ENCODE results near the gene KLF11.

KLF11 gene

DNA sequence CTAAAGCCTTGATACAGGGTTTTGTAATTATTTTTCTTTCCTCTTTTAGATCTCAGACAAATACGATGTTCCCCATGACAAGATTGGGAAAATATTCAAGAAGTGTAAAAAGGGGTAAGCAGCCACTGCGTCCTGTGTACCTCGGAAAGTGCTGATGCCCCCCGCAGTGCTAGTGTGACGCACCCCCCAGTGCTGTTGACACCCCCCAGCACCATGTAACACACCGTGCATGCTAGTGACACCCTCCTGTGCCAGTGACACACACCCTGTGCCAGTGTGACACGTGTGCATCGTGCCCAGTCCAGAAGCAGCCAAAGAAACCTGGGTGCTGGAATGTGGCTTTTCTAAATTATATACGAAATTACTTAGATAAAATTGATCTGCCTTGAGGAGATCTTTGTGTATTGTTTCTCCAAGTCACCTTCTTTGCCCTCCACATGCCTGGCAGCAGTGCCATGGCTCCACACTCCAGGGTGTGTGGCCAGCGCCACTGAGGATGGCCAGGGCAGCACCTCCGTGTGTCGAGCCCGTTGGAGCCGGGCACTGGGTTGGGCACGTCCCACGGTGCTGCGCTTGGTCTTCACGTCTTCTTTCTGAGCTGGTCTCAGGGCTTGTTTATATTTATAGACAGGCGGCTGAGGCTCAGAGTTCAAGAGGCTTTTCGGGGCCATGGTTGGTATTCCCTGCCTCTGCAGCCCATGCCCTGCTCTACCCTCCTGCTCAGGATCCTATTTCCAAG, 44.3 kb upstream of the KLF11 start:
- no peaks in the 10 kb centered on the region for H3K9me3 ChIP-seq (ENCODE audit: severe bottlenecking)
- no peaks in the 10 kb centered on the region for H3K27me3 ChIP-seq (ENCODE audit: insufficient read depth, low read depth, severe bottlenecking)
- peaks cover 77% of the 10 kb centered on the region for H3K36me3 ChIP-seq
- no peak overlapping the region for H3K4me3 ChIP-seq (ENCODE audit: low read depth, low read length)
- H3K27ac ChIP-seq, result no peak overlapping the region
- TF ChIP-seq, protein P1, sequence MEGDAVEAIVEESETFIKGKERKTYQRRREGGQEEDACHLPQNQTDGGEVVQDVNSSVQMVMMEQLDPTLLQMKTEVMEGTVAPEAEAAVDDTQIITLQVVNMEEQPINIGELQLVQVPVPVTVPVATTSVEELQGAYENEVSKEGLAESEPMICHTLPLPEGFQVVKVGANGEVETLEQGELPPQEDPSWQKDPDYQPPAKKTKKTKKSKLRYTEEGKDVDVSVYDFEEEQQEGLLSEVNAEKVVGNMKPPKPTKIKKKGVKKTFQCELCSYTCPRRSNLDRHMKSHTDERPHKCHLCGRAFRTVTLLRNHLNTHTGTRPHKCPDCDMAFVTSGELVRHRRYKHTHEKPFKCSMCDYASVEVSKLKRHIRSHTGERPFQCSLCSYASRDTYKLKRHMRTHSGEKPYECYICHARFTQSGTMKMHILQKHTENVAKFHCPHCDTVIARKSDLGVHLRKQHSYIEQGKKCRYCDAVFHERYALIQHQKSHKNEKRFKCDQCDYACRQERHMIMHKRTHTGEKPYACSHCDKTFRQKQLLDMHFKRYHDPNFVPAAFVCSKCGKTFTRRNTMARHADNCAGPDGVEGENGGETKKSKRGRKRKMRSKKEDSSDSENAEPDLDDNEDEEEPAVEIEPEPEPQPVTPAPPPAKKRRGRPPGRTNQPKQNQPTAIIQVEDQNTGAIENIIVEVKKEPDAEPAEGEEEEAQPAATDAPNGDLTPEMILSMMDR (IDR thresholded peaks at IDR 0.05; ENCODE audit: low read depth, low read length), result no peak
- no peak for DNase-seq

DNA sequence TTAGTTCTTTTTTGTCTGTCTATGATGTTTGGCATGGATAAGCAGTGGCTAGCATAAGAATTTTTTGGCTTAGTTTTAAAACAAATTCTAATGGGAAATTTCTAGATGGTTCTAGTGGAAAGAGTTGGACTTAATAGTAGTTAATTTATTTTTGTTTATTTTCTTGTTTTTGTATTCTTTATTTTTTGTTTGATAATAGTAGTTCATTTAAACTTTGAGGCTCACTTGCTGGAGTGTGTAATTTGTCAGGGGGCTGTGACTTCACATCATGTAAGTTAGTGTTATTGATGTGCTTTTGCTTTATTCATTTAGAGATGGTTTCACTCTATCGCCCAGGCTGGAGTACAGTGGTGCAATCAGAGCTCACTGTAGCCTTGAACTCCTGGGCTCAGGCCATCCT, 43.7 kb upstream of the KLF11 start:
- Histone ChIP-seq H3K36me3 (peaks cover 73% of the 10 kb centered on the region), H3K4me3 (ENCODE audit: low read depth, low read length) (no peak overlapping the region), H3K27me3 (ENCODE audit: insufficient read depth, low read depth, severe bottlenecking) (no peaks in the 10 kb centered on the region), H3K9me3 (ENCODE audit: severe bottlenecking) (no peaks in the 10 kb centered on the region), H3K27ac (no peak overlapping the region)
- DNase-seq, result no peak
- TF ChIP-seq, protein P1 (IDR thresholded peaks at IDR 0.05; ENCODE audit: low read depth, low read length), result no peak

DNA sequence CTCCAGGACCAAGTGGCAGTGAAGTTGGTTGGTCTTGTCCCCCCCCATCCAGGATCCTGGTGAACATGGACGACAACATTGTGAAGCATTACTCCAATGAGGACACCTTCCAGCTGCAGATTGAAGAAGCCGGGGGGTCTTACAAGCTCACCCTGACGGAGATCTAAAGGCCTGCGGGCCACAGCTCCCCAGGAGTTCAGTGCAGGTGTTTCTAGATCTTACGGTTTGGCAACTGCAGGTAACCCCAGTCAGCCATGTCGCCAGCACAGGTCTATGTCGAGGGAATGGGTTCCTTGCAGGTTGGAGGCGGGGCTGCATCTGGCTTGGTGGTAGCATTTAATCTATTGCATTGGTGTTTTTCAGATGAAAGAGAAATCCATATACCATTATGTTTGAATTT, 42.8 kb upstream of the KLF11 start:
- Histone ChIP-seq H3K27ac (no peak overlapping the region), H3K27me3 (ENCODE audit: insufficient read depth, low read depth, severe bottlenecking) (no peaks in the 10 kb centered on the region), H3K9me3 (ENCODE audit: severe bottlenecking) (no peaks in the 10 kb centered on the region), H3K4me3 (ENCODE audit: low read depth, low read length) (no peak overlapping the region), H3K36me3 (peaks cover 67% of the 10 kb centered on the region)
- DNase-seq, result no peak
- TF ChIP-seq, protein P1 (IDR thresholded peaks at IDR 0.05; ENCODE audit: low read depth, low read length), result no peak

DNA sequence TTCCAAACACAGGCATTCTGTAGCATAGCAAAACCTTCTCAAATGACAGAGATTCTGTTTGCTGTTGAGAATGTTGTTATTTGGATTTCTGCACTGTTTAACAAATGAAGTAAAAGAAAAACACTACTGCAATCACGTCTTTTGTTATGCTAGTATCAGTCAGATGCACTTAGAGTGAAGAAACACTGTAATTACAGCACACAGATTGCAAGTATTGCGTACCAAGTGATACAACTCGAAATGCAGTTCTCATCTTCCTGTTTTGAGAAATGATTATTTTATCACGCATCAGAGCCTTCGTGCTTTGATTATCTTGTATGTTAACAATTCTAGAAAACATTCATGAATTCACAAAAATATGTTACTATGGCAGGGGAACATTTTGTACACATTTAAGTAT, 41.8 kb upstream of the KLF11 start:
- Histone ChIP-seq H3K36me3 (peaks cover 61% of the 10 kb centered on the region), H3K27me3 (ENCODE audit: insufficient read depth, low read depth, severe bottlenecking) (no peaks in the 10 kb centered on the region), H3K9me3 (ENCODE audit: severe bottlenecking) (no peaks in the 10 kb centered on the region), H3K27ac (no peak overlapping the region), H3K4me3 (ENCODE audit: low read depth, low read length) (no peak overlapping the region)
- TF ChIP-seq, protein P1 (IDR thresholded peaks at IDR 0.05; ENCODE audit: low read depth, low read length), result no peak
- DNase-seq, result no peak

DNA sequence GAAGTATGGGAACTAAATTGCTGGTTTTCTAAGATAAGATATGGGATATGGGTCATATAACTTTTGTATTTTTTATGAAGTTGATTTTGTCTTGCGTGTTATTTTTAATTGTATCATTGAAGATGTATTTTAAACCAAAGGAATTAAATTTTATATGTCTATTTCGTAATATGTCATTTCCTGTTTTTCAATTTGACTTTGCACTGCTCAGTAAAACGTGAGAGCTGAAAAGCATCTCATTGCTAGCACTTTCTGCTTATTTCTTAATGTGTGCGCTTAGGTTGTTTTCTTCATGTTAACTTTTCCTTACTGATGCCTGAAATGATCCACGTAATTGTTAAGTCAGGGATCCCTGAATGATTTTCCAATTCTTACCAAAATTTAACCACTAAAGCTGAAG, 41.2 kb upstream of the KLF11 start:
- Histone ChIP-seq H3K27ac (no peak overlapping the region), H3K9me3 (ENCODE audit: severe bottlenecking) (no peaks in the 10 kb centered on the region), H3K36me3 (peaks cover 56% of the 10 kb centered on the region), H3K27me3 (ENCODE audit: insufficient read depth, low read depth, severe bottlenecking) (no peaks in the 10 kb centered on the region), H3K4me3 (ENCODE audit: low read depth, low read length) (no peak overlapping the region)
- TF ChIP-seq, protein P1 (IDR thresholded peaks at IDR 0.05; ENCODE audit: low read depth, low read length), result no peak
- DNase-seq, result no peak

DNA sequence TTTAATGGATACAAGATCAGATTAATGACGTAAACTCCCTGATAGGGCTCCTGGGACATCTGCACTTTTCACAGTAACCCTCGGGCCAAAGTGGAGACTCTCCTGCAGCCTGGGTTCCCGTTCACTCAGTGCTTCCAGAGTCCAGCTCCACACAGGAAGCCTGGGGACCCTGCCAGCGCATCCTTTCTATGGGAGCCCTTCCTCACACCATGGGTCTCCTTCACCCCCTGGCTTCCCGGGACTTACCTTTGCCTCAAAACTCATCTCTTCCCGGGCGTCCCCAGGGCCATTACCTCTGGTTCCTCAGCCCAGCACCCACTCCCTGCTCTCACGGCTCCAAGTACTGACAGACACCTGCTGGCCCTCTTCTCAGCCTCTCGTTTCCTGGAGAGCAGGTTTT, 40.7 kb upstream of the KLF11 start:
- Histone ChIP-seq H3K27me3 (ENCODE audit: insufficient read depth, low read depth, severe bottlenecking) (no peaks in the 10 kb centered on the region), H3K36me3 (peaks cover 52% of the 10 kb centered on the region), H3K9me3 (ENCODE audit: severe bottlenecking) (no peaks in the 10 kb centered on the region), H3K27ac (no peak overlapping the region), H3K4me3 (ENCODE audit: low read depth, low read length) (no peak overlapping the region)
- TF ChIP-seq, protein P1 (IDR thresholded peaks at IDR 0.05; ENCODE audit: low read depth, low read length), result no peak
- DNase-seq, result peak; percentile 2

Data from WERI-Rb-1 (cell line).